SK-N-SH (cell line): ENCODE measurements around the gene PTPRD. TPM values are rescaled to one million over a fixed set of nuclear protein-coding genes. Genes with fewer than 3 reads are reported as not detected.

Experiments
- CTCF ChIA-PET: fragments of 300-600, 350-600 bp; formaldehyde crosslinking; extraction: SDS; loops from one replicate; lab custom pipeline; 2021; lab: Yijun Ruan, JAX
- POLR2A ChIA-PET: fragments of 350-600 bp; sonication (Branson Sonifier 250); formaldehyde crosslinking; extraction: SDS; loops from one replicate; lab custom pipeline; 2020; ENCODE audit warnings: antibody characterized with exemption, inconsistent platforms; lab: Yijun Ruan, JAX
- DNase-seq: peaks from one replicate; pipeline ENCODE4 v3.0.0; 2012
- H2AFZ ChIP-seq: fragments of 200-600 bp; sonication (generic); 2 replicates; pipeline ENCODE4 v1.8.1; 2016; ENCODE audit warnings: antibody characterized with exemption, mild to moderate bottlenecking, low read depth
- H3F3A ChIP-seq: fragments of 200-600 bp; sonication (generic); replicated peaks from 2 replicates; pipeline ENCODE3; 2016; ENCODE audit warnings: antibody characterized with exemption, mild to moderate bottlenecking; ENCODE audit not compliant: insufficient read depth
- H3K27ac ChIP-seq, 2 experiments: fragments of 200-500 bp in 1 of 2; fragments of 200-600 bp in 1 of 2; sonication (Bioruptor generic) in 1 of 2; sonication (generic), shearing (Covaris generic) in 1 of 2; 2 replicates each; pipeline versions ENCODE4 v1.5.1 to v1.6.1; 2014 to 2016; ENCODE audit warnings: low read depth in 2 of 2, inconsistent platforms in 1 of 2, low read length in 1 of 2, mild to moderate bottlenecking in 1 of 2, mixed read lengths in 1 of 2
- H3K27me3 ChIP-seq: fragments of 200-600 bp; sonication (generic), shearing (Covaris generic); 2 replicates; pipeline ENCODE4 v1.6.1; 2016; ENCODE audit warnings: mixed run types; ENCODE audit not compliant: insufficient read depth
- H3K36me3 ChIP-seq, 2 experiments: fragments of 200-500 bp in 1 of 2; fragments of 200-600 bp in 1 of 2; sonication (Bioruptor generic) in 1 of 2; sonication (generic) in 1 of 2; replicated peaks in 1 of 2; 2 replicates each; pipeline versions ENCODE3 to v1.5.1; 2014 to 2016; ENCODE audit warnings: low read length in 1 of 2, mild to moderate bottlenecking in 1 of 2; ENCODE audit not compliant: insufficient read depth in 2 of 2, control insufficient read depth in 1 of 2
- H3K4me1 ChIP-seq, 2 experiments: fragments of 200-500 bp in 1 of 2; fragments of 200-600 bp in 1 of 2; sonication (Bioruptor generic) in 1 of 2; sonication (generic), shearing (Covaris generic) in 1 of 2; 2 replicates each; pipeline versions ENCODE4 v1.5.1 to v1.6.1; 2014 to 2016; ENCODE audit warnings: low read depth in 1 of 2, low read length in 1 of 2, mixed run types in 1 of 2; ENCODE audit not compliant: insufficient read depth in 2 of 2, control insufficient read depth in 1 of 2
- H3K4me2 ChIP-seq: fragments of 200-600 bp; sonication (generic), shearing (Covaris generic); 2 replicates; pipeline ENCODE4 v1.6.1; 2017; ENCODE audit warnings: mixed run types
- H3K4me3 ChIP-seq, 2 experiments: fragments of 200-500 bp in 1 of 2; fragments of 200-600 bp in 1 of 2; sonication (Bioruptor generic) in 1 of 2; sonication (generic), shearing (Covaris generic) in 1 of 2; 2 replicates each; pipeline versions ENCODE4 v1.5.1 to v1.8.1; 2014 to 2016; ENCODE audit warnings: low read depth in 2 of 2, inconsistent platforms in 1 of 2, low read length in 1 of 2, mild to moderate bottlenecking in 1 of 2, mixed read lengths in 1 of 2, moderate library complexity in 1 of 2
- H3K79me2 ChIP-seq: fragments of 200-600 bp; sonication (generic); 2 replicates; pipeline ENCODE4 v1.8.1; 2017; ENCODE audit warnings: mild to moderate bottlenecking; ENCODE audit not compliant: insufficient read depth
- H3K9ac ChIP-seq: fragments of 200-600 bp; sonication (generic); 2 replicates; pipeline ENCODE4 v1.6.1; 2017; ENCODE audit warnings: mixed run types
- H3K9me2 ChIP-seq: fragments of 200-600 bp; sonication (generic); 2 replicates; pipeline ENCODE4 v1.6.1; 2017; ENCODE audit warnings: mixed run types
- H3K9me3 ChIP-seq: fragments of 200-600 bp; sonication (generic); 2 replicates; pipeline ENCODE4 v1.6.1; 2017; ENCODE audit warnings: mixed run types, mild to moderate bottlenecking, moderate library complexity
- H4K20me1 ChIP-seq: fragments of 200-600 bp; sonication (generic); 2 replicates; pipeline ENCODE4 v1.6.1; 2017; ENCODE audit warnings: mild to moderate bottlenecking, mixed run types; ENCODE audit not compliant: insufficient read depth
- CHD2 ChIP-seq: fragments of 150-350 bp; IDR thresholded peaks from 2 replicates; pipeline ENCODE4 v1.6.1; 2018; ENCODE audit warnings: low read length; ENCODE audit not compliant: partially characterized antibody
- ELF1 ChIP-seq: IDR thresholded peaks from 2 replicates; pipeline ENCODE4 v1.4.0; 2012
- EP300 ChIP-seq, 2 experiments: IDR thresholded peaks; 2 replicates each; pipeline versions ENCODE4 v1.4.0 to v1.6.1; 2012; ENCODE audit warnings: borderline replicate concordance in 1 of 2, low read depth in 1 of 2, low read length in 1 of 2
- EZH2phosphoT487 ChIP-seq: fragments of 200-600 bp; sonication (generic); IDR thresholded peaks from 2 replicates; pipeline ENCODE4 v1.6.1; 2017; ENCODE audit warnings: low read depth, mixed run types, mild to moderate bottlenecking, antibody characterized with exemption, moderate library complexity, borderline replicate concordance
- FOSL2 ChIP-seq: IDR thresholded peaks from 2 replicates; pipeline ENCODE4 v1.4.0; 2012; ENCODE audit warnings: low read depth, mild to moderate bottlenecking, moderate library complexity, borderline replicate concordance
- FOXM1 ChIP-seq: IDR thresholded peaks from 2 replicates; pipeline ENCODE4 v1.4.0; 2012; ENCODE audit warnings: low read depth, mild to moderate bottlenecking
- GABPA ChIP-seq: IDR thresholded peaks from 2 replicates; pipeline ENCODE4 v1.4.0; 2012; ENCODE audit warnings: low read depth, mild to moderate bottlenecking
- GATA2 ChIP-seq: sonication (generic); formaldehyde crosslinking; IDR thresholded peaks from 2 replicates; pipeline ENCODE4 v1.5.0; 2020; ENCODE audit warnings: mild to moderate bottlenecking, missing genetic modification reagents
- IRF3 ChIP-seq: fragments of 150-350 bp; IDR thresholded peaks from 2 replicates; pipeline ENCODE4 v1.6.1; 2016; ENCODE audit warnings: mild to moderate bottlenecking, low read depth, low read length
- JUND ChIP-seq: IDR thresholded peaks from 2 replicates; pipeline ENCODE4 v1.4.0; 2012
- MEF2A ChIP-seq: IDR thresholded peaks from 2 replicates; pipeline ENCODE4 v1.4.0; 2012; ENCODE audit warnings: low read depth, borderline replicate concordance
- NFIC ChIP-seq: IDR thresholded peaks from 2 replicates; pipeline ENCODE4 v1.4.0; 2012; ENCODE audit warnings: borderline replicate concordance
- NRF1 ChIP-seq: IDR thresholded peaks from 2 replicates; pipeline ENCODE4 v1.6.1; 2012; ENCODE audit warnings: low read depth, mild to moderate bottlenecking, low read length
- POLR2AphosphoS5 ChIP-seq: IDR thresholded peaks from 2 replicates; pipeline ENCODE4 v1.6.1; 2012; ENCODE audit warnings: low read depth, low read length
- RAD21 ChIP-seq: IDR thresholded peaks from 2 replicates; pipeline ENCODE4 v1.6.1; 2012; ENCODE audit warnings: mild to moderate bottlenecking, low read length
- TAF1 ChIP-seq: IDR thresholded peaks from 2 replicates; pipeline ENCODE4 v1.6.1; 2012; ENCODE audit warnings: low read depth, mild to moderate bottlenecking, low read length, moderate library complexity, borderline replicate concordance
- TCF12 ChIP-seq: IDR thresholded peaks from 2 replicates; pipeline ENCODE4 v1.4.0; 2012
- TEAD4 ChIP-seq: IDR thresholded peaks from 2 replicates; pipeline ENCODE4 v1.4.0; 2012; ENCODE audit warnings: mild to moderate bottlenecking, borderline replicate concordance; ENCODE audit not compliant: insufficient read depth
- USF2 ChIP-seq: fragments of 150-350 bp; IDR thresholded peaks from 2 replicates; pipeline ENCODE4 v1.6.1; 2017; ENCODE audit warnings: antibody characterized with exemption, low read length, low read depth, borderline replicate concordance
- YY1 ChIP-seq: IDR thresholded peaks from 2 replicates; pipeline ENCODE4 v1.4.0; 2012; ENCODE audit warnings: low read depth, mild to moderate bottlenecking
- ZBTB33 ChIP-seq: IDR thresholded peaks from 2 replicates; pipeline ENCODE4 v1.4.0; 2012; ENCODE audit warnings: low read depth, borderline replicate concordance
- WGBS: methylation state at CpG from one replicate; pipeline ENCODE4 v1.1.6; 2017; ENCODE audit warnings: low lambda C conversion rate; 5-methylcytosine and 5-hydroxymethylcytosine counted together
- polyA plus RNA-seq, 3 experiments: library from polyadenylated mRNA; depleted of rRNA; stranded (reverse); fragments of >200 nt; gene quantifications; 2 replicates each; pipeline ENCODE4 v1.2.3, GENCODE V29; 2012

PTPRD gene
- polyA plus RNA-seq, 1 of the 3 experiments (the other 2 are of a cell fraction), result 0.15 TPM

- TF ChIP-seq EZH2phosphoT487 (no peak), GATA2 (CRISPR knock-in tag) (no peak), RAD21 (no peak), TCF12 (no peak), TEAD4 (no peak), EP300 (IDR thresholded peaks at IDR 0.05; ENCODE audit: borderline replicate concordance in 1 of 2, low read depth in 1 of 2, low read length in 1 of 2) (no peak), FOXM1 (no peak), ZBTB33 (no peak), IRF3 (no peak)
Observed at GRCh38 chr9:8889100-8889499, 1723.7 kb downstream of the PTPRD start (continued).

- CTCF ChIA-PET, result no interaction called here
- no peaks in the 10 kb centered on the region for H3K9me3 ChIP-seq
Observed at GRCh38 chr9:8888591-8888990, 1724.2 kb downstream of the PTPRD start.

More at GRCh38 chr9:8888591-8888990, 1724.2 kb downstream of the PTPRD start:
- POLR2A ChIA-PET, result no interaction called here
- DNase-seq, result no peak
- Histone ChIP-seq H3K36me3 (no peaks in the 10 kb centered on the region), H3K4me3 (no peak overlapping the region), H3K27me3 (no peaks in the 10 kb centered on the region), H3K9me2 (no peaks in the 10 kb centered on the region), H3K9ac (no peak overlapping the region), H3K27ac (no peak overlapping the region), H3K4me1 (no peaks in the 10 kb centered on the region), H3F3A (no peaks in the 10 kb centered on the region), H2AFZ (no peak overlapping the region), H3K4me2 (no peak overlapping the region), H3K79me2 (no peaks in the 10 kb centered on the region), H4K20me1 (no peaks in the 10 kb centered on the region)
- TF ChIP-seq JUND (no peak), TAF1 (no peak), USF2 (no peak), ZBTB33 (no peak), MEF2A (no peak), POLR2AphosphoS5 (no peak), RAD21 (no peak), FOSL2 (no peak), ELF1 (no peak), GABPA (no peak), CHD2 (no peak), IRF3 (no peak), NFIC (no peak), NRF1 (no peak), YY1 (no peak), GATA2 (CRISPR knock-in tag) (no peak)
- 45% methylated on average over 1 of the region's 1 CpG for WGBS
